Osteoblast (primary cell): ENCODE measurements around the gene ORM2. TPM values are rescaled to one million over a fixed set of nuclear protein-coding genes. Genes with fewer than 3 reads are reported as not detected.

Experiments used
- DNase-seq: peaks from one replicate; pipeline ENCODE4 v3.0.0; 2011; ENCODE audit warnings: low spot score, mixed read lengths; ENCODE audit not compliant: insufficient read length; ENCODE audit errors: missing footprints
- H2AFZ ChIP-seq: 2 replicates; pipeline ENCODE4 v1.6.0; 2011; ENCODE audit warnings: mild to moderate bottlenecking, low read length
- H3K27ac ChIP-seq: 2 replicates; pipeline ENCODE4 v1.5.1; 2011; ENCODE audit warnings: mild to moderate bottlenecking, low read depth, low read length, moderate library complexity
- H3K27me3 ChIP-seq: 2 replicates; pipeline ENCODE4 v1.6.0; 2012; ENCODE audit warnings: mild to moderate bottlenecking, control low read depth, inconsistent platforms, low read length, moderate library complexity; ENCODE audit not compliant: insufficient read depth
- H3K36me3 ChIP-seq: 2 replicates; pipeline ENCODE4 v1.5.1; 2011; ENCODE audit warnings: mild to moderate bottlenecking, low read length, control low read depth, moderate library complexity; ENCODE audit not compliant: insufficient read depth
- H3K4me1 ChIP-seq: 2 replicates; pipeline ENCODE4 v1.5.1; 2011; ENCODE audit warnings: mild to moderate bottlenecking, low read length, control low read depth, moderate library complexity; ENCODE audit not compliant: insufficient read depth
- H3K4me2 ChIP-seq: 2 replicates; pipeline ENCODE4 v1.6.0; 2011; ENCODE audit warnings: mild to moderate bottlenecking, low read length; ENCODE audit not compliant: insufficient read depth
- H3K4me3 ChIP-seq: fragments of 200-600 bp; sonication (generic); 3 replicates; pipeline ENCODE4 v1.5.1; 2012; ENCODE audit warnings: mild to moderate bottlenecking, low read length, inconsistent platforms; ENCODE audit not compliant: insufficient read depth
- H3K79me2 ChIP-seq: 2 replicates; pipeline ENCODE4 v1.6.0; 2012; ENCODE audit warnings: mild to moderate bottlenecking, low read length, control low read depth, inconsistent platforms; ENCODE audit not compliant: insufficient read depth
- H3K9me3 ChIP-seq: 2 replicates; pipeline ENCODE4 v1.5.1; 2011; ENCODE audit warnings: low read depth, low read length, control low read depth
- H4K20me1 ChIP-seq: 2 replicates; pipeline ENCODE4 v1.6.0; 2012; ENCODE audit warnings: mild to moderate bottlenecking, low read length, control low read depth; ENCODE audit not compliant: insufficient read depth
- CTCF ChIP-seq: IDR thresholded peaks from 2 replicates; pipeline ENCODE4 v1.5.1; 2011; ENCODE audit warnings: mild to moderate bottlenecking, low read depth, low read length, moderate library complexity; ENCODE audit errors: extremely low read depth
- total RNA-seq: library from RNA; depleted of rRNA; stranded (reverse); fragments of >200 nt; gene quantifications from 2 replicates; pipeline ENCODE4 v1.2.3, GENCODE V29; 2012

The ORM2 gene
- total RNA-seq, 1 donor: not detected

DNA sequence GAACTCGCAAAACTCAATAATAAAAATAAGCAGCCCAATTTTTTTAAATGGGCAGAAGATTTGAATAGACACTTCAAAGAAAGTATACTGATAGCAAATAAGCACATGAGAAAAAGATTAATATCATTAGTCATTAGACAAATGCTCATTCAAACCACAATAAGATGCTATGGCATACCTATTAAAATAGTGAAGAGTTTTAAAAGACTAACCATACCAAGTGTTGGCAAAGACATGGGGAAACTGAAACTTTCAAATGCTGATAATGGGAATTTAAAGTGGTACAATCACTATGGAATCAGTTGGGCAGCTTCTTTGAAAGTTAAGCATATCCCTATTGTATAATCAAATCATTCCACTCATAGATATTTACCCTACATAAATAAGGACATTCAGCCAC is 33.3 kb upstream of the ORM2 start:
- H3K4me3 ChIP-seq: no peak overlapping the region
- no peak for DNase-seq
- H4K20me1 ChIP-seq: no peaks in the 10 kb centered on the region
- no peak overlapping the region for H2AFZ ChIP-seq
- no peaks in the 10 kb centered on the region for H3K79me2 ChIP-seq
- no peaks in the 10 kb centered on the region for H3K9me3 ChIP-seq
- H3K27me3 ChIP-seq: no peaks in the 10 kb centered on the region
- no peak overlapping the region for H3K4me2 ChIP-seq
- H3K36me3 ChIP-seq: peaks cover 30% of the 10 kb centered on the region
- no peak overlapping the region for H3K27ac ChIP-seq
- H3K4me1 ChIP-seq: no peaks in the 10 kb centered on the region
- no peak for TF ChIP-seq CTCF

- Histone ChIP-seq H3K4me3 (no peak overlapping the region), H3K4me1 (no peaks in the 10 kb centered on the region), H3K36me3 (peaks cover 14% of the 10 kb centered on the region), H3K4me2 (no peak overlapping the region), H3K9me3 (no peaks in the 10 kb centered on the region), H3K27me3 (no peaks in the 10 kb centered on the region), H3K27ac (no peak overlapping the region), H2AFZ (no peak overlapping the region), H4K20me1 (no peaks in the 10 kb centered on the region), H3K79me2 (no peaks in the 10 kb centered on the region)
- TF ChIP-seq CTCF: no peak
- no peak for DNase-seq
Observed at GRCh38 chr9:114299286-114300152, 30.1 kb upstream of the ORM2 start.

DNA sequence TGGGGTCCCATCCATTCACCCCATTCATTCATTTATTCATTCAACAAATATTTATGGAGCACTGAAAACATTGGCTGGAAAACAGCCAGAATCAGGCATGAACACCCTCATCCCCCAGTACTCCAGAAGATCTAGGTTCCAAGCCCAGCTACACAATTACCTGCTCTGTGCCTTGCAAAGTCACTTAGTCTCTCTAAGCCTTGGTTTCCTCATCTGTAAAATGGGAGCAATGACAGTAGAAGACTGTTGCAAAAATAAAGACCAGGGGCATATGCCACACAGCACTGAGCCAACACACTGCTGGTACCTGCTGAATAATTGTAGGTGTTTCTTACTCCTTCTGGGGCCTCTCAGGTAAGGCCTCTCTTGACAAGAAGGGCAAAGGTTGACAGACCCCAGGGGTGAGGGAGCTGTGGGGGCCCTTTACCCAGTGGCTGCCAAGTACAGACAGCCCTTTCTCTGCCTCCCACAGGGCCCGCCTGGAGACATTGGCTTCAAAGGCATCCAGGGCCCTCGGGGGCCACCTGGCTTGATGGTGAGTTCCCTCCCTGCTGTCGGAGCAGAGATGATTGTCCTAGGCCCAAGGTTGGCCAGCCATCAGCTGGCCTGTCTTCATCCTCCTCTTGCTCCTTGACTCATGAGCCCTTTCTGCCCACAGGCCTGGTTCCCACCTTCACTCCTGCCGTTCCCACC is 29.4 kb upstream of the ORM2 start:
- Histone ChIP-seq H3K27ac (no peak overlapping the region), H3K27me3 (no peaks in the 10 kb centered on the region), H3K36me3 (peaks cover 6% of the 10 kb centered on the region), H3K4me3 (no peak overlapping the region), H3K79me2 (no peaks in the 10 kb centered on the region), H3K9me3 (no peaks in the 10 kb centered on the region), H2AFZ (no peak overlapping the region), H4K20me1 (no peaks in the 10 kb centered on the region), H3K4me1 (no peaks in the 10 kb centered on the region), H3K4me2 (no peak overlapping the region)
- no peak for TF ChIP-seq CTCF
- no peak for DNase-seq
